ENCODE results near the gene TDP2. TPM values are rescaled to one million over a fixed set of nuclear protein-coding genes. Genes with fewer than 3 reads are reported as not detected.
"Not testable (repeated sequence)": the region's sequence is repeated elsewhere in the genome, so short reads cannot be mapped to it uniquely, and the experiment has no call there.

Gene TDP2
- polyA plus RNA-seq, 4 donors, result 76.2 to 419 (median 293) TPM

DNA sequence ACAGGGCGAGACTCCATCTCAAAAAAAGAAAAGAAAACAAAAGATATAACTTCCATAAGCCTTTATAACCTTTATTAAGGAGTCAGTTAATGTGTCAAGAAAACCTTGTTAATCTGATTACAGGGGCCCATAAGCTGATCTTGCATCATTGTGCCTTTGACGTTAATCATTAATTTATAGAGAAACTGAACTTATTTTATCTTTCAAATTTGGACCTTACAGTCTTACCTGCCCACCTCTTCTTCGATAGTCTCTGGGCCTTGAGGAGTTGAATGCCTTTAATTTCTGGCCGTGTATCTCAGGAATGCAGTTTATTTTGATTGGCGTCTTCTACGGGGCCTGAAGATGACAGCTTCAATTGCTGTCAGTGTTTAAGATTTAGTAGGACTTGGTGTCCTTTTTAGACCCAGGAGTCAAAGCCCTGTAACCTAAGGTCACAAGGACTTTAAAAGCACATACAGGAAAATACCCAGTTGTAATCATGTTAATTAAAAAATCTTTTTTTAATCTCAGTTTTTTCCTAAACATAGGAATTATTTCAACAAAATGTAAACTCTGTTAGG lies 6.0 kb upstream of the TDP2 start:
- FAIRE-seq (no peak), DNase-seq (peak; percentile 59 to 74)
- no peak overlapping the region for H3K4me3 ChIP-seq (ENCODE audit: low read depth in 1 of 3, low read length in 3 of 3)
- H3K4me1 ChIP-seq (ENCODE audit: control insufficient read depth in 3 of 3, insufficient read depth in 2 of 3, low read depth in 1 of 3, low read length in 2 of 3), result peaks cover 0 to 18% (median 4%) of the 10 kb centered on the region in 3 donors
- H3K27ac ChIP-seq (ENCODE audit: low read depth in 1 of 3, low read length in 2 of 3), result peak overlapping the region in 1 of 3 donors; percentile 52
- H3K27me3 ChIP-seq (ENCODE audit: control insufficient read depth in 3 of 3, insufficient read depth in 3 of 3, low read length in 3 of 3), result no peaks in the 10 kb centered on the region
- WGBS, 3 donors, result 35 to 71% (median 37%) methylated on average over 6 of the region's 6 CpGs
- peaks cover 1 to 37% of the 10 kb centered on the region in 2 donors for H3K9me3 ChIP-seq (ENCODE audit: control insufficient read depth in 2 of 2, insufficient read depth in 1 of 2, low read depth in 1 of 2, low read length in 1 of 2)
- H3K36me3 ChIP-seq (ENCODE audit: control insufficient read depth in 3 of 3, insufficient read depth in 2 of 3, low read depth in 1 of 3, low read length in 3 of 3), result peaks cover 0 to 6% (median 0%) of the 10 kb centered on the region in 3 donors

DNA sequence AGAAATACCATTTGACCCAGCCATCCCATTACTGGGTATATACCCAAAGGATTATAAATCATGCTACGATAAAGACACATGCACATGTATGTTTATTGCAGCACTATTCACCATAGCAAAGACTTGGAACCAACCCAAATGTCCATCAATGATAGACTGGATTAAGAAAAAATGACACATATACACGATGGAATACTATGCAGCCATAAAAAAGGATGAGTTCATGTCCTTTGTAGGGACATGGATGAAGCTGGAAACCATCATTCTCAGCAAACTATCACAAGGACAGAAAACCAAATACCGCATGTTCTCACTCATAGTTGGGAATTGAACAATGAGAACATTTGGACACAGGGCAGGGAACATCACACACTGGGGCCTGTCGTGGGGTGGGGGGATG lies 4.4 kb upstream of the TDP2 start:
- not testable (repeated sequence) for FAIRE-seq; DNase-seq; H3K4me3 ChIP-seq (ENCODE audit: low read depth in 1 of 3, low read length in 3 of 3); H3K27me3 ChIP-seq (ENCODE audit: control insufficient read depth in 3 of 3, insufficient read depth in 3 of 3, low read length in 3 of 3); H3K36me3 ChIP-seq (ENCODE audit: control insufficient read depth in 3 of 3, insufficient read depth in 2 of 3, low read depth in 1 of 3, low read length in 3 of 3)
- Histone ChIP-seq H3K27ac (ENCODE audit: low read depth in 1 of 3, low read length in 2 of 3) (peak overlapping the region in 1 of 3 donors; percentile 39), H3K9me3 (ENCODE audit: control insufficient read depth in 2 of 2, insufficient read depth in 1 of 2, low read depth in 1 of 2, low read length in 1 of 2) (peaks cover 1 to 35% of the 10 kb centered on the region in 2 donors), H3K4me1 (ENCODE audit: control insufficient read depth in 3 of 3, insufficient read depth in 2 of 3, low read depth in 1 of 3, low read length in 2 of 3) (peaks cover 0 to 20% (median 4%) of the 10 kb centered on the region in 3 donors)
- 90 to 91% (median 90%) methylated on average over 4 of the region's 4 CpGs for WGBS, 3 donors

- peaks cover 0 to 20% (median 4%) of the 10 kb centered on the region in 3 donors for H3K4me1 ChIP-seq (ENCODE audit: control insufficient read depth in 3 of 3, insufficient read depth in 2 of 3, low read depth in 1 of 3, low read length in 2 of 3)
- H3K9me3 ChIP-seq (ENCODE audit: control insufficient read depth in 2 of 2, insufficient read depth in 1 of 2, low read depth in 1 of 2, low read length in 1 of 2), result peaks cover 1 to 35% of the 10 kb centered on the region in 2 donors
- not testable (repeated sequence) for H3K4me3 ChIP-seq (ENCODE audit: low read depth in 1 of 3, low read length in 3 of 3); H3K36me3 ChIP-seq (ENCODE audit: control insufficient read depth in 3 of 3, insufficient read depth in 2 of 3, low read depth in 1 of 3, low read length in 3 of 3); DNase-seq; H3K27me3 ChIP-seq (ENCODE audit: control insufficient read depth in 3 of 3, insufficient read depth in 3 of 3, low read length in 3 of 3); FAIRE-seq
- peak overlapping the region in 1 of 3 donors; percentile 39 for H3K27ac ChIP-seq (ENCODE audit: low read depth in 1 of 3, low read length in 2 of 3)
Observed at GRCh38 chr6:24670492-24670891, 3.8 kb upstream of the TDP2 start.

DNA sequence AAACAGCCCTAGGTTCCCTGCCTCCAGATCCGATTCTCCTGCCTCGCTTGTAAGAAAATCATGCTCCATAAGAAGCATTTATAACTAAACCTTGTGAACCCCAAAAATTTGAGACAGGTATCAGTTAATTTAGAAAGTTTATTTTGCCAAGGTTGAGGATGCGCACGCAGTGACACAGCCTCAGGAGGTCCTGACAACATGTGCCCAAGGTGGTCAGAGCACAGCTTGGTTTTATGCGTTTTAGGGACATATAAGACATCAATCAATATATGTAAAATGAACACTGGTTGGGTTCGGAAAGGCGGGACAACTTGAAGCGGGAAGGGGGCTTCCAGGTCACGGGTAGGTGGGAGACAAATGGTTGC lies 2.3 kb upstream of the TDP2 start:
- H3K4me3 ChIP-seq (ENCODE audit: low read depth in 1 of 3, low read length in 3 of 3), result no peak overlapping the region

DNA sequence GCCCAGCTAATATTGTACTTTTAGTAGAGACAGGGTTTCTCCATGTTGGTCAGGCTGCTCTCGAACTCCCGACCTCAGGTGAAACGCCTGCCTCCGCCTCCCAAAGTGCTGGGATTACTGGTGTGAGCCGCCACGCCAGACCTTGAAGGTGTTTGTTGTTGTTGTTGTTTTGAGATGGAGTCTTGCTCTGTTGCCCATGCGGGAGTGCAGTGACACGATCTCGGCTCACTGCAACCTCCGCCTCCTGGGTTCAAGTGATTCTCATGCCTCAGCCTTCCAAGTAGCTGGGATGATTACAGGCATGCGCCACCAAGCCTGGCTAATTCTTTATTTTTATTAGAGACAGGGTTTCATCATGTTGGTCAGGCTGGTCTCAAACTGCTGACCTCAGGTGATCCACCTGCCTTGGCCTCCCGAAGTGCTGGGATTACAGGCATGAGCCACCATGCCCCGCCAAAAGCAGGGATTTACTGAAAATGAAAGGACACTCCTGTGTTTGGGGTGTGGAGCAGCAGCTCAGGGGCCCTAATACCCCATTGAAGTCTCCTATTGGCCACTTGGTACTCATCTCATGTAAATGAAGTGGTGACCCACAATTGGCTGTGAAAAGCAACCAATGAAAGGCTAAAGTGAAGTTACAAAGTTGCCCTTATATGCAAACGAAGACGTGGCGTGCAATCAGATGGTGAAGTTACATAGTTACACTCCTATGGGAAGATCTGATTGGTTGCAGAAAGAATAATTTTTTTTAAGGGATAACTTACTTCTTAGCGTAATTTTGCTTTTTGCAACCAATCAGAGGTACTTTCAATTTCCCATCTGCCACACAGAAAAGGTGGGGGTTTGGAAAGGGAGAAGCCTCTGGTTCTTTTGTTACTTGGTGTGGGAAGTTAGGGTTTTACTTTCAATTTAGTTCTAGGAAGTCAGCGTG lies 1.6 kb upstream of the TDP2 start:
- not testable (repeated sequence) for H3K27me3 ChIP-seq (ENCODE audit: control insufficient read depth in 3 of 3, insufficient read depth in 3 of 3, low read length in 3 of 3); H3K36me3 ChIP-seq (ENCODE audit: control insufficient read depth in 3 of 3, insufficient read depth in 2 of 3, low read depth in 1 of 3, low read length in 3 of 3); FAIRE-seq
- peaks cover 4 to 19% (median 8%) of the 10 kb centered on the region in 3 donors for H3K4me1 ChIP-seq (ENCODE audit: control insufficient read depth in 3 of 3, insufficient read depth in 2 of 3, low read depth in 1 of 3, low read length in 2 of 3)
- peak overlapping the region in 2 of 3 donors; percentile 84 to 99 for H3K4me3 ChIP-seq (ENCODE audit: low read depth in 1 of 3, low read length in 3 of 3)
- WGBS, 3 donors, result 69 to 91% (median 81%) methylated on average over 18 of the region's 18 CpGs
- H3K9me3 ChIP-seq (ENCODE audit: control insufficient read depth in 2 of 2, insufficient read depth in 1 of 2, low read depth in 1 of 2, low read length in 1 of 2), result peaks cover 0 to 24% of the 10 kb centered on the region in 2 donors
- DNase-seq, result peak in 1 of 2 donors; percentile 47
- peak overlapping the region; percentile 87 to 100 (median 97) for H3K27ac ChIP-seq (ENCODE audit: low read depth in 1 of 3, low read length in 2 of 3)

More for the DNA sequence above, 2.3 kb upstream of the TDP2 start:
- Histone ChIP-seq H3K4me1 (ENCODE audit: control insufficient read depth in 3 of 3, insufficient read depth in 2 of 3, low read depth in 1 of 3, low read length in 2 of 3) (peaks cover 4 to 20% (median 8%) of the 10 kb centered on the region in 3 donors), H3K36me3 (ENCODE audit: control insufficient read depth in 3 of 3, insufficient read depth in 2 of 3, low read depth in 1 of 3, low read length in 3 of 3) (peaks cover 0 to 7% (median under 1%) of the 10 kb centered on the region in 3 donors), H3K27me3 (ENCODE audit: control insufficient read depth in 3 of 3, insufficient read depth in 3 of 3, low read length in 3 of 3) (no peaks in the 10 kb centered on the region), H3K27ac (ENCODE audit: low read depth in 1 of 3, low read length in 2 of 3) (peak overlapping the region in 1 of 3 donors; percentile 100), H3K9me3 (ENCODE audit: control insufficient read depth in 2 of 2, insufficient read depth in 1 of 2, low read depth in 1 of 2, low read length in 1 of 2) (peaks cover 0 to 27% of the 10 kb centered on the region in 2 donors)
- no peak for DNase-seq
- no peak for FAIRE-seq
- WGBS, 3 donors, result 91 to 97% (median 97%) methylated on average over 9 of the region's 9 CpGs

- peak overlapping the region; percentile 84 to 99 (median 91) for H3K4me3 ChIP-seq (ENCODE audit: low read depth in 1 of 3, low read length in 3 of 3)
- H3K9me3 ChIP-seq (ENCODE audit: control insufficient read depth in 2 of 2, insufficient read depth in 1 of 2, low read depth in 1 of 2, low read length in 1 of 2), result peaks cover 0 to 20% of the 10 kb centered on the region in 2 donors
- no peaks in the 10 kb centered on the region for H3K27me3 ChIP-seq (ENCODE audit: control insufficient read depth in 3 of 3, insufficient read depth in 3 of 3, low read length in 3 of 3)
- peak overlapping the region; percentile 94 to 100 (median 97) for H3K27ac ChIP-seq (ENCODE audit: low read depth in 1 of 3, low read length in 2 of 3)
- peak; percentile 94 to 97 for DNase-seq
- H3K36me3 ChIP-seq (ENCODE audit: control insufficient read depth in 3 of 3, insufficient read depth in 2 of 3, low read depth in 1 of 3, low read length in 3 of 3), result peaks cover 0 to 9% (median 2%) of the 10 kb centered on the region in 3 donors
- peaks cover 4 to 18% (median 8%) of the 10 kb centered on the region in 3 donors for H3K4me1 ChIP-seq (ENCODE audit: control insufficient read depth in 3 of 3, insufficient read depth in 2 of 3, low read depth in 1 of 3, low read length in 2 of 3)
- FAIRE-seq, result no peak
- WGBS, 3 donors, result 1 to 2% (median 2%) methylated on average over 9 of the region's 9 CpGs
Observed at GRCh38 chr6:24667378-24667803, 692 bp upstream of the TDP2 start.

DNA sequence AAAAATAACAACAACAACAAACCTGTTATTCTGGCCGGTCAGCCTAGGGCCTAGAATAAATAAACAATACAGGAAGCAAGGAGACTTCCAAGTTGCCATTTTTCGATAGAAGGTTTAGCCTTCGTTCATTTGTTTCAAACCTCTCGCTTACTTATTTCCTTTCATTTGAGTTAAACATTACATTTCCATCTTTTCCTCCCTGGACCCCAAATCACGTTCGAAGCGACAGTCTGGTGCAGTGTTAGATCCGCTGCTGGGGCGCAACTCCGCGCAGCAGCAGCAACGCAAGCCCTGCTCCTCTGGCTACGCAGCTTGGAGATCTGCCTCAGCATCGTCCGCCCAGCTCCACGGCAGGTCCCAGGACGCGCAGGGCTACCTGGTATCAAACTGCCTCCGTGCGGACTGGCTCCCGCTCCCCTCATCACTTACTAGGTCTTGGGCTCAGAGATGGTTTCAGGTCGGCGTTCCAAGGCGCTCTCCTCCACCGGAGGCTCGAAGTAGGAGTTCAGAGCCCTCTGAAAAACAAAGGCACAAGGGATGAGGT lies 530 bp downstream of the TDP2 start:
- Histone ChIP-seq H3K4me3 (ENCODE audit: low read depth in 1 of 3, low read length in 3 of 3) (peak overlapping the region; percentile 84 to 99 (median 91)), H3K9me3 (ENCODE audit: control insufficient read depth in 2 of 2, insufficient read depth in 1 of 2, low read depth in 1 of 2, low read length in 1 of 2) (peaks cover 0 to 18% of the 10 kb centered on the region in 2 donors), H3K36me3 (ENCODE audit: control insufficient read depth in 3 of 3, insufficient read depth in 2 of 3, low read depth in 1 of 3, low read length in 3 of 3) (peaks cover 0 to 13% (median 2%) of the 10 kb centered on the region in 3 donors), H3K27ac (ENCODE audit: low read depth in 1 of 3, low read length in 2 of 3) (peak overlapping the region; percentile 94 to 100 (median 97)), H3K27me3 (ENCODE audit: control insufficient read depth in 3 of 3, insufficient read depth in 3 of 3, low read length in 3 of 3) (no peaks in the 10 kb centered on the region), H3K4me1 (ENCODE audit: control insufficient read depth in 3 of 3, insufficient read depth in 2 of 3, low read depth in 1 of 3, low read length in 2 of 3) (peaks cover 4 to 27% (median 8%) of the 10 kb centered on the region in 3 donors)
- no peak for FAIRE-seq
- 0% methylated on average over 26 of the region's 26 CpGs for WGBS, 3 donors
- no peak for DNase-seq

All from small intestine (tissue), 7 donors.